ENCODE measurements around the gene OTOGL.

- no peak for TF ChIP-seq CTCF (IDR thresholded peaks at IDR 0.05)
- TF ChIP-seq POLR2A (IDR thresholded peaks at IDR 0.05): no peak
These were observed 22.3 kb downstream of the OTOGL start for GRCh38 chr12:80121661-80122060.

Data from ovary (tissue), 3 donors.